Right lobe of liver (tissue), 6 donors: ENCODE results near the gene EHD3. TPM values are rescaled to one million over a fixed set of nuclear protein-coding genes. Genes with fewer than 3 reads are reported as not detected.

Experiments used
- ATAC-seq, 4 donors: fragments of 200-7000 bp; cut with Tn5 transposase; one replicate each; pipeline ENCODE4 v1.9.1; 2020; ENCODE audit warnings: mild to moderate bottlenecking in 4 of 4, moderate library complexity in 4 of 4
- DNase-seq, 3 donors: peaks; one replicate each; pipeline ENCODE4 v3.0.0-alpha.2; 2020
- H3K27ac ChIP-seq, 3 donors: fragments of 200-600 bp; one replicate each; pipeline ENCODE4 v1.8.0; 2022
- H3K27me3 ChIP-seq, 2 donors: fragments of 200-600 bp; one replicate each; pipeline ENCODE4 v1.8.0; 2022
- H3K36me3 ChIP-seq, 4 donors: fragments of 200-600 bp; sonication (generic) in 1 of 4; one replicate each; pipeline versions ENCODE4 v1.5.1 to v1.8.0; 2017 to 2022; ENCODE audit warnings: control low read depth in 1 of 4
- H3K4me1 ChIP-seq, 4 donors: fragments of 200-600 bp; sonication (generic) in 1 of 4; one replicate each; pipeline versions ENCODE4 v1.5.1 to v1.8.0; 2017 to 2022; ENCODE audit warnings: control low read depth in 1 of 4
- H3K4me3 ChIP-seq, 3 donors: fragments of 200-600 bp; one replicate each; pipeline ENCODE4 v1.8.0; 2022
- H3K9me3 ChIP-seq, 4 donors: fragments of 200-600 bp; sonication (generic) in 1 of 4; one replicate each; pipeline versions ENCODE4 v1.5.1 to v1.8.0; 2017 to 2022; ENCODE audit warnings: control low read depth in 1 of 4
- POLR2A ChIP-seq: fragments of 450-650 bp; IDR thresholded peaks from one replicate; pipeline ENCODE4 v1.6.1; 2017; ENCODE audit warnings: antibody characterized with exemption, mild to moderate bottlenecking
- WGBS: methylation state at CpG from one replicate; pipeline ENCODE4 v1.1.6; 2018; ENCODE audit warnings: low coverage, low lambda C conversion rate; ENCODE audit not compliant: insufficient coverage; ENCODE audit errors: missing lambda C conversion rate; 5-methylcytosine and 5-hydroxymethylcytosine counted together
- intact Hi-C, 2 donors: fragments of 100-400 bp; cut with DNase I; formaldehyde crosslinking; loops; one replicate each; pipeline versions ENCODE4 v1.11.2 to v1.14.1; 2022
- total RNA-seq, 6 experiments: library from RNA; depleted of rRNA in 2 of 6; stranded (reverse); fragments of >200 nt in 2 of 6; fragmentation: NEBNext Ultra II Directional in 3 of 6; extraction: Animal tissue kit (Norgen Biotek cat#: 25700) in 3 of 6; gene quantifications; one replicate each; pipeline versions ENCODE4 v1.1.0 to v1.2.4, GENCODE V29; 2016 to 2023
- TF ChIP-seq, protein P1 (sequence below), 4 donors: fragments of 200-600 bp in 3 of 4; fragments of 450-650 bp in 1 of 4; IDR thresholded peaks; one replicate each; pipeline versions ENCODE4 v1.5.1 to v1.8.0; 2016 to 2022; ENCODE audit warnings: antibody characterized with exemption in 4 of 4, mild to moderate bottlenecking in 2 of 4
- donor health status: DM: no; HTN: yes; CAD: no.
- donor health status: DM: no; HTN: no; CAD: no.
- donor health status: DM: no; HTN: no; CAD: no.
- donor health status: DM: no; HTN: yes; CAD: no.
- donor health status: DM: no; HTN: yes; CAD: no.

EHD3 gene
- total RNA-seq, 6 experiments from 2014 or later = 4.0 to 10.6 (median 7.6) TPM

GRCh38 chr2:31196622-31197021 is 37.3 kb upstream of the EHD3 start:
- H3K4me3 ChIP-seq = no peak overlapping the region
- 89% methylated on average over 2 of the region's 2 CpGs for WGBS
- H3K9me3 ChIP-seq = no peaks in the 10 kb centered on the region
- H3K27ac ChIP-seq = no peak overlapping the region
- intact Hi-C loops = no loop called here
- H3K27me3 ChIP-seq = no peaks in the 10 kb centered on the region
- no peaks in the 10 kb centered on the region for H3K4me1 ChIP-seq
- no peaks in the 10 kb centered on the region for H3K36me3 ChIP-seq
- DNase-seq = no peak
- no peak for ATAC-seq
- no peak for TF ChIP-seq POLR2A
- TF ChIP-seq, protein P1, sequence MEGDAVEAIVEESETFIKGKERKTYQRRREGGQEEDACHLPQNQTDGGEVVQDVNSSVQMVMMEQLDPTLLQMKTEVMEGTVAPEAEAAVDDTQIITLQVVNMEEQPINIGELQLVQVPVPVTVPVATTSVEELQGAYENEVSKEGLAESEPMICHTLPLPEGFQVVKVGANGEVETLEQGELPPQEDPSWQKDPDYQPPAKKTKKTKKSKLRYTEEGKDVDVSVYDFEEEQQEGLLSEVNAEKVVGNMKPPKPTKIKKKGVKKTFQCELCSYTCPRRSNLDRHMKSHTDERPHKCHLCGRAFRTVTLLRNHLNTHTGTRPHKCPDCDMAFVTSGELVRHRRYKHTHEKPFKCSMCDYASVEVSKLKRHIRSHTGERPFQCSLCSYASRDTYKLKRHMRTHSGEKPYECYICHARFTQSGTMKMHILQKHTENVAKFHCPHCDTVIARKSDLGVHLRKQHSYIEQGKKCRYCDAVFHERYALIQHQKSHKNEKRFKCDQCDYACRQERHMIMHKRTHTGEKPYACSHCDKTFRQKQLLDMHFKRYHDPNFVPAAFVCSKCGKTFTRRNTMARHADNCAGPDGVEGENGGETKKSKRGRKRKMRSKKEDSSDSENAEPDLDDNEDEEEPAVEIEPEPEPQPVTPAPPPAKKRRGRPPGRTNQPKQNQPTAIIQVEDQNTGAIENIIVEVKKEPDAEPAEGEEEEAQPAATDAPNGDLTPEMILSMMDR (IDR thresholded peaks at IDR 0.05) = no peak

DNA sequence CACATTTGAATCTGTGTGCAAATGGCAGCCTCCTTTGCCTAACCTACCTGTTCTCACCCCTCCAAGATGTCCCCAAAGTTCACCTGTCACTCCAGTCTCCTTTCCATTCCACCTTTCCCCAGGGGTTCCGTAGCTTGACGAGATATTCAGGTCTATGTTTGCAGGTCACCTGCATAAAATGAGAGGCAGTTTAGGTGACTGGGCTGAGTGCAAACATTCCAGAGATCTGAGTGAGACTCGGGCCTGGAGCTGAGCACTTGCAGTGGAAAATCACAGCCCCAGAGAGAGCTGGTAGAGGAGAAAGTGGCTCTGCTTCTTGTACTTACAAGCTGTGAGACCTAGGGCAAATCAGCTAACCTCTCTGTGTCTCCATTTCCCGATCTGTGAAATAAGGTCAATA is 36.8 kb upstream of the EHD3 start:
- Histone ChIP-seq H3K4me1 (no peaks in the 10 kb centered on the region), H3K27ac (no peak overlapping the region), H3K9me3 (no peaks in the 10 kb centered on the region), H3K36me3 (no peaks in the 10 kb centered on the region), H3K27me3 (no peaks in the 10 kb centered on the region), H3K4me3 (no peak overlapping the region)
- ATAC-seq = no peak
- TF ChIP-seq POLR2A = no peak
- TF ChIP-seq, protein P1 (IDR thresholded peaks at IDR 0.05) = no peak
- DNase-seq = no peak
- 54% methylated on average over 2 of the region's 4 CpGs for WGBS
- intact Hi-C loops = no loop called here

DNA sequence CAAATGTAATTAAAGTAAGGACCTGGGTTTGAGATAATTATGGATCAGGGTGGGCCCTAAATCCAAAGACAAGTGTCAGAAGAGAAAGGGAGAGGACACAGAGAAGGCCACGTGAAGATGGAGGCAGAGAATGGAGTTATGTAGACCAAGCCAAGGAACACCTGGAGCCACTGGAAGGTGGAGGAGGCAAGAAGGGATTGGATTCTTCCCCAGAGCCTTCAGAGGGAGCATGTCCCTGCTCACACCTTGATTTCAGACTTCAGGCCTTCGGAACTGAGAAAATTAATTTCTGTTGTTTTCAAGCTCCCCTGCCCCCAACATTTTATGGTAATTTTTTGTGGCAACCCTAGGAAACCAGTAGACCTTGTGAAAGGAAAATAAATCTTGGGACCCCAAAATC is 36.3 kb upstream of the EHD3 start:
- DNase-seq (no peak), ATAC-seq (no peak)
- no peaks in the 10 kb centered on the region for H3K27me3 ChIP-seq
- H3K4me1 ChIP-seq = no peaks in the 10 kb centered on the region
- no peak overlapping the region for H3K4me3 ChIP-seq
- no peak for TF ChIP-seq POLR2A
- TF ChIP-seq, protein P1 (IDR thresholded peaks at IDR 0.05) = no peak
- intact Hi-C loops = no loop called here
- H3K9me3 ChIP-seq = no peaks in the 10 kb centered on the region
- 83% methylated on average over 2 of the region's 2 CpGs for whole genome bisulfite sequencing
- no peaks in the 10 kb centered on the region for H3K36me3 ChIP-seq
- H3K27ac ChIP-seq = no peak overlapping the region

GRCh38 chr2:31199206-31199605 is 34.7 kb upstream of the EHD3 start:
- Histone ChIP-seq H3K4me3 (no peak overlapping the region), H3K36me3 (no peaks in the 10 kb centered on the region), H3K27me3 (no peaks in the 10 kb centered on the region), H3K9me3 (no peaks in the 10 kb centered on the region), H3K27ac (no peak overlapping the region), H3K4me1 (no peaks in the 10 kb centered on the region)
- ATAC-seq = no peak
- no peak for TF ChIP-seq POLR2A
- TF ChIP-seq, protein P1 (IDR thresholded peaks at IDR 0.05) = no peak
- intact Hi-C loops = no loop called here
- no peak for DNase-seq
- whole genome bisulfite sequencing = 23% methylated on average over 3 of the region's 4 CpGs

- no peak overlapping the region for H3K4me3 ChIP-seq
- WGBS = 40% methylated on average over 2 of the region's 9 CpGs
- H3K27me3 ChIP-seq = no peaks in the 10 kb centered on the region
- intact Hi-C loops = no loop called here
- TF ChIP-seq POLR2A = no peak
- TF ChIP-seq, protein P1 (IDR thresholded peaks at IDR 0.05) = no peak
- no peaks in the 10 kb centered on the region for H3K9me3 ChIP-seq
- ATAC-seq (no peak), DNase-seq (no peak)
- no peaks in the 10 kb centered on the region for H3K4me1 ChIP-seq
- H3K27ac ChIP-seq = no peak overlapping the region
- H3K36me3 ChIP-seq = no peaks in the 10 kb centered on the region
These were observed 33.0 kb upstream of the EHD3 start for GRCh38 chr2:31200972-31201371.
